ENCODE results near the gene TTLL11.

The TTLL11 gene

DNA sequence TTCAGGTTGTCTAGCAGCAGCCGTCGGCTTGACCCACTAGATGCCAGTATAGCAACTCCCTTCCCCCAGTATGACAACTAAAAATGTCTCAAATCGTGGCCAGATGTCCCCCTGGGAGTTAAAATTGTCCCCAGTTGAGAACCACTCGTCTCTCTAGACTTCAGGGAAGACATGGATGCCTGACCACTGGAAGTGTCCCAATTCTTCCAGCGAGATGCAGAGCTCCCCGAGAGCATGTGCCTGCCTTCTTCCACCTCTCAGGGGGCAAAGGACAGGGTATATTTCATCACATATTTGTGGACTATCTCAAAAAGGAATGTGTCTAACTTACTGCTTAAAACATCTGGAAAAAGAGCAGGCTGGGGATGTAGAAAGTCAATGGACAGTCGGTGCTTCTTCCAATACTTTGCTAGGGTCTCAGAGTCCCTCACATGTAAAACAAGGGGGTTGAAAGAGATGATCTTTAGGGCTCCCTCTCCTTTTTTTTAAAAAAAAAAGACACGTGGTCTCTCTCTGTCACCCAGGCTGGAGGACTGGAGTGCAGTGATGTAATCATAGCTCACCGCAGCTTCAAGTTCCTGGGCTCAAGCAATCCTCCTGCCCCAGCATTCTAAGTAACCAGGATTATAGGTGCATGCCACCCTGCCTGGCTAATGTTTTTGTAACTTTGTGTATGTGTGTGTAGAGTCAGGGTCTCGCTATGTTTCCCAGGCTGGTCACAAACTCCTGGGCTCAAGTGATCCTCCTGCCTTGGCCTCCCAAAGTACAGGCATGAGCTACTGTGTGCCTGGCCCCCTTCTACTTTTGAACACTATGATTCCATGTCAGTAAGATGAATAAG lies 251.1 kb downstream of the TTLL11 start:
- FAIRE-seq (no peak), DNase-seq (ENCODE audit: insufficient read length, low spot score) (no peak)

DNA sequence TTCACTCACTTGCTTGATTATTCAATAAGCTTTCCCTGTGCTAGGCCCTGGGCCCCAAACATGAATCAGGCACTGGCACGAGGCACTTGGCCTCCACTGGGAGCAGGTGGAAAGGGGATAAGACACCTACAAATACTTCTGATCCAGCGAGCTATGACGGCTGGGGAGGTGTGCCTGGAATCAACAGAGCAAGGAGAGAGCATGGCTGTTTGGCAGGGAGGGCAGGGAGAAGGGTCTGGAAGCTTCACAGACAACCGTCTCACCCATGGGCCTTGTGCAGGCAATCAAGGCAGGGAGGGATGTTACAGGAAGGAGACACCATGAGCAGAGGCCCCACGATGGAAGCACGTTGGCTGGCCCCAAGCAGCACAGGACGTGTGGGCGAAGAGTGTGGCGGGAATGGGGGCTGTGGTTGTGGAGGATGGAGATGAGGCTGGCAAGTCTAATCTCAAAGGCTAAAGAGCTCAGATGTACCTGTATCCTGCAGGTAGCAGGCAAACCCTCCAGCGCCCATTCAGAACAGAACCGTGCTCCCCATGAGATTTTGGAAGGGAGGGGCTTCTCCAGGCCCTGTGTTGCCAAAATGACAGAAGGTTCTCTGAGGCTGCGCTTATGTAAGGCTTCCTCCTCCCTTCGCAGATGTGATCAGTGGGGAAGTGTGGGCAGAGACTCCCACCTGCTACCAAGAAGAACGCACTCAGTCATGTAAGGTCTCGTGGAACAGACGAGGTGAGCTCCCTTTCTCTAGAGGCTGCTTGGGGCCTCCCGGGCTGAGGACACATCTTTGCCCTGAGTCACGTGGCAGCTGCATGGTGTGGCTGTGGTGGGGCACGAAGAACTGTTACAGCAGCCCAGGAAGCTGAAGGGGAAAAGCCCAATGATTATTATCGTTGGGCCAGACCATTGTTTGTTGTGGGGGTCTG lies 252.0 kb downstream of the TTLL11 start:
- FAIRE-seq (no peak), DNase-seq (ENCODE audit: insufficient read length, low spot score) (no peak)

GRCh38 chr9:121839726-121840500 lies 253.2 kb downstream of the TTLL11 start:
- DNase-seq (ENCODE audit: insufficient read length, low spot score) (no peak), FAIRE-seq (no peak)

DNA sequence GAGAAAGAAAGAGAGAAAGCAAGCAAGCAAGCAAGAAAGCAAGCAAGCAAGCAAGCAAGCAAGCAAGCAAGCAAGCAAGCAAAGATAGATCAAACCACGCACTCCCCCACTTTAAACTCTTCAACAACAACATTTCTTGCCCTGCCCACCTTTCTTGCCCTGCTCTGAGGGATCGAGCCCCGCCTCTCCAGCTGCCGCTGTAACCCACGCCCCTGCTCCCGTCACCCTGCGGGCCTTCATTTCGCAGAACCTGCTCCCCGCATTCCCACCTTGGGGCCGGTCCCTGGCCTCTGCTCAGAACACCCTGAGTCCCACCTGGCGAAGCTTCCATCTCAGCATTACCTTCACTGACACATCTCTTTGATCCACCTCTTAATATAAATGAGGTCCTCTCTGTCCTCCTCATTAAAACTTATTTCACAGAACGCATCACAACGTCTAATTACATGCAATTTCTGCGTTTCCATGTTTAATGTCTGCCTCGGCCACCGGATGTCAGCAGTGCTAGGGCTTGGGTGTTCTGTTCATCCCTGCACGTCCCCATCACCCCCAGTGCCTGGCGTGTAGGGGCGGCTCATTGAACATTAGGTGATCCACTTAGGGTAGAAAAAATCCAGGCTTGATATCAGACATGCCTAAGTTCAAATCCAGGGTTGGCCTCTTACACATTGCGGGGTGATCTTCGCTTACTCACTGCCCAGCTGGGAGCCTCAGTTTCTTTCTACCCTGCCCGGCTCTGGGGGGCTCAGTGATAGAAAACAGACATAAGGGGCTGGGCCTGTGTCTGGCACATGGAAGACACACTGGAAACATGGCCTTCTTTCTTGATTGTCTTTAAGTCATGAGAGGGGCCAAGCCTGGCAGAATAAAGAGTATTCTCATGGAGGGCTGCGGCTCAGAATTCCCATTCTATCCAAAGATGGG lies 254.1 kb downstream of the TTLL11 start:
- FAIRE-seq (no peak), DNase-seq (ENCODE audit: insufficient read length, low spot score) (no peak)

- FAIRE-seq (no peak), DNase-seq (ENCODE audit: insufficient read length, low spot score) (no peak)
These were observed 255.8 kb downstream of the TTLL11 start for GRCh38 chr9:121837113-121837961.

DNA sequence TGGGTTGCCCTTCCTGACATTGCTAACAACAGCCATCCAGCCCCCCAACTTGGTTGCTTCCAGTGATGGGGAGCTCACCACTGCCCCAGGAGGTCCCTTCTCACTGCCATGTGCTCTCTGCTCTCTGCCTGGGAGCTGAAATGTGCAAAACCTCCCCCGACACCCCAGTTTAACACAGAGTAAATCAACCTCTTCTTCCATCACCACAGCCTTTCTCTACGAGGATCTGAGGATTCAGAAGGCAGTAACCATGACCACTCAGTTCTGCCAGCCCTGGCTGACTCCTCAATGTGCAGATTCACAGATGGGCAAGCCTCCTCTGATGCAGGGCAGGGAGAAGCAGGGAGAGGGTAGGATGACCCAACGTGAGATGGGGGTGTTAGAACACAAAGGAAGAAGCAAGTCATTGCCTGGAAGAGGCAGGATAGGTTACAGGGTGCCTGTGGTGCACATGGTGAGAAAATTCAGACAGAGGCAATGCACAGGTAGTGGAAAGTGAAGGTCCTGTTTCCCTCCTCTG lies 256.7 kb downstream of the TTLL11 start:
- FAIRE-seq: no peak
- no peak for DNase-seq (ENCODE audit: insufficient read length, low spot score)

- FAIRE-seq (no peak), DNase-seq (ENCODE audit: insufficient read length, low spot score) (no peak)
These were observed 257.3 kb downstream of the TTLL11 start for GRCh38 chr9:121835587-121836365.

GRCh38 chr9:121833061-121833460 lies 260.0 kb downstream of the TTLL11 start:
- DNase-seq (ENCODE audit: insufficient read length, low spot score) (no peak), FAIRE-seq (no peak)

DNA sequence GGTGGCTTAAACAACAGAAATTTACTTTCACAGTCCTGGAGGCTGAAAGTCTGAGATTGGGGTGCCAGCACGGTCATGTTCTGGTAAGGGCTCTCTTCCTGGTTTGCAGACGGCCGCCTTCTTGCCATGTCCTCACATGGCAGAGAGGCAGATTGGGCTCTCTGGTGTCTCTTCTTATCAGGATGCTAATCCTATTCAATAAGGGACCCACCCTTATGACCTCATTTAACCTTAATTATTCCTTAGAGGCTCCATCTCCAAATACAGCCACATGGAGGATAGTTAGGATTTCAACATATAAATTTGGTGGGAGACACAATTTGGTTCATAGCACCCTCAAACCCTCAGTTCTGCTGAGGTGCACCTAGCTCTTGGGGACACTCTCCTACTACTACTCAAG lies 261.2 kb downstream of the TTLL11 start:
- no peak for DNase-seq (ENCODE audit: insufficient read length, low spot score)
- no peak for FAIRE-seq

- no peak for DNase-seq (ENCODE audit: insufficient read length, low spot score)
- no peak for FAIRE-seq
These were observed 262.5 kb downstream of the TTLL11 start for GRCh38 chr9:121830441-121831140.

DNA sequence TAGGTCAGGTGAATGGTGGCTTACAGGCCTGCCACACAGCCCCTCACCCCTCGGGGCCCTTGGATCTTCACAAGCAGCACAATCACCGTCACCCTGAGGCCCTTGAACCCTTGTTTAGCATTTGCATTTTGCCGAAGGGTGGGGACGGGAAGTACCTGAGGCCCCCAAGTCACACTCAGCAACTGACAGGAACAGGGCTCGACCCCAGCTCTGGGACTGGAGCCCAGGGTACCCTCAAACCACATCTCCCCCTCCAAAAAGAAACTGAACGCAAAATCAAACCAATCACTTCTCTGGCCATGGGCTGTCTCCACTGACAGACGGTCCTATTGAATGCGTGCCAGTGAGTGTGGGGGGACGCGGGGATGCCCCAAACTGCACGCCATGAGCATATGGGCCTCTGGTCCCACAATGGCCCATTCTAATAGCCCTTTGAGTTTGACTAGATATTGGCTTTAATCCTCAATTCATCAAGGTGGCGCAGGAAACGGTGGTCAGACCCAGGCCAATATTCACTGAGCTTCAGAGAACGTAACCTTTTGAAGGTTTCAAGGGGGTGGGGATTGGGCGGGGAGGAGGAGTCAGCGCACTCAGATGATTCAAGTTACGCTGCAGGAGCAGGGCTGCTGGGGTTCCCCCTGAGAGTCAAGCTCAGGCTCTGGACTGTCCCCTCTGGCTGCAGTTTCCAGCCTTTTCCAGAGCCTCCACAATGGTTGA lies 265.7 kb downstream of the TTLL11 start:
- FAIRE-seq (no peak), DNase-seq (ENCODE audit: insufficient read length, low spot score) (no peak)

- DNase-seq (ENCODE audit: insufficient read length, low spot score): no peak
- FAIRE-seq: no peak
These were observed 266.4 kb downstream of the TTLL11 start for GRCh38 chr9:121826711-121827110.

DNA sequence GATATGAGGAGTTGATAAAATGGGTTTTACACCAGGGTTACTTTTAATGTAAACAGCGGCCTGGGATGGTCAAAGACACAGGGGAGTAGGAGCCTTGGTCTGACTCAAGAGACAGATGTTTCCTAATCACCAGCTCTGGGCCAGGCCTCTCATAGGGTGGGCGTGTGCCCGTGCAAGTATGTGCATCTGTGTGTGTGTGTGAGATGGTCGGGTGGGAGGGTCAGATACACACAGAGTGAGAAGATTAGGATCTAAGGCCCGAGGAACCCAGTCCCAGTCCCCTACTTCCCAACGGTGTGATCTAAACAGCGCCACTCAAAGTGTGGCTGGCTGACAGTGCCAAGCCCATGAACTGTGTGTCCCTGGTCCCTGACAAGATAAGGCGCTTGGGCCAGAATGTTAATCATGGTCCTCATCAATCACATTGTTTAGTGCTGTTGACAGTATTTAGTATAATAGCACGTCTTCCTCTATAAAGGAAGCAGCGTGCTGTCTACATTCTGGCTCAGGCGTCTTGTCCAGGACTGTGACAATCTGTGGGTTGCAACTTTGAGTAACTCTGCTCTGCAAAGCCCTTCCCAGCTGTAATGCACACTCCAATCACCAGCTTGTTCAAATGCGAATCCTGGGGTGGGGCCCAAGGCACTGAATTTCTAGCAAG lies 267.9 kb downstream of the TTLL11 start:
- FAIRE-seq (no peak), DNase-seq (ENCODE audit: insufficient read length, low spot score) (no peak)

DNA sequence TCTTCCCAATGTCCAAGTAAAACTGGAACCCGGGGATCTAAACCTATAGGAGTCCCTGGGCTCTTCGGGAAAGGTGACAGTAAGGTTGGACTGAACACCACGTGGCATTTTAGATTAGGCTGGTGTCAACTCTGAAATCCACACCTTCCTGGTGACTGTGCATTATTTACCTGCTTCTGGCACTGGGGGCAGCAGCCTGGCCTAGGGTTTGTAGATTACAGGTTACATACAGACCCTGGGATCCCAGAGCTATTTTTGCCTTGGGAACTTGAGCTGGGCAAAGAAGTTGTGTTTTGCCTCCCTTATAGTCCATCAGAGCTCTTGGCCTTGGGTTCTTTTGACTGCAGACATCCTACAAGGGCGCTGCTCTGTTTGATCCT lies 268.5 kb downstream of the TTLL11 start:
- no peak for DNase-seq (ENCODE audit: insufficient read length, low spot score)

DNA sequence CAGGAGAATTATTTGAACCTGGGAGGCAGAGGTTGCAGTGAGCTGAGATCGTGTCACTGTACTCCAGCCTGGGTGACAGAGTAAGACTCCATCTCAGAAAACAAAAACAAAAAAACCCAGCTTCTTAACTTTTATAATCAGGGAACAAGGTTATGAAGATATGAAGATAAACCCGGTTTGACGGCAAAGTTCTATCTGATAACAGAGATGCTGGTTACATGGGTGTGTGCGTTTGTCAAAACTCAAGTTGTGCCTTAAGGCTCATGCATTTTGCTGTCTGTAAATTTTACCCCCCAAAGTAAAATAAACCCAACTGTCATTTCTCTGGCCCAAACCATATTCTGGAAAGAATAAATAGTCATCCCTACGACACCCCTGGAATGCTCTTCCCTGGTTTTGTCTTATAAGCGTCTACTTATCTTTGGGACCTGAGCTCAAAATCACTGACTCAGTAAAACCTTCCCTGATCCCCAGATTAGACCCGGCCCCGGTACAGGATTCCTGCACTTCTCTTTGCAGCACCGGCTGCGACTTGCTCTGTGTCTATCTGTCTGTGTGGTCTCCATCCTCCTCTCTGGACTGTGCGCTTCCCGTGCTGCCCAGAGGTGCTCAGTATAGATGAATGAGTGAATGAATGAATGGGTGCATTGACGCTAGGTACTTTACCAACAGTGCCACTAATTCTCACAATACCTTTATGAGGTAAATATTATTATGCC lies 269.5 kb downstream of the TTLL11 start:
- no peak for DNase-seq (ENCODE audit: insufficient read length, low spot score)
- no peak for FAIRE-seq

More for the DNA sequence above, 268.5 kb downstream of the TTLL11 start:
- FAIRE-seq: no peak

Data from GM19239 (cell line).